Fibroblast of skin of back (primary cell): ENCODE data around the gene MYO10.

Source experiments
- DNase-seq: peaks from one replicate; pipeline ENCODE4 v3.0.0-alpha.2; 2013

The MYO10 gene

DNA sequence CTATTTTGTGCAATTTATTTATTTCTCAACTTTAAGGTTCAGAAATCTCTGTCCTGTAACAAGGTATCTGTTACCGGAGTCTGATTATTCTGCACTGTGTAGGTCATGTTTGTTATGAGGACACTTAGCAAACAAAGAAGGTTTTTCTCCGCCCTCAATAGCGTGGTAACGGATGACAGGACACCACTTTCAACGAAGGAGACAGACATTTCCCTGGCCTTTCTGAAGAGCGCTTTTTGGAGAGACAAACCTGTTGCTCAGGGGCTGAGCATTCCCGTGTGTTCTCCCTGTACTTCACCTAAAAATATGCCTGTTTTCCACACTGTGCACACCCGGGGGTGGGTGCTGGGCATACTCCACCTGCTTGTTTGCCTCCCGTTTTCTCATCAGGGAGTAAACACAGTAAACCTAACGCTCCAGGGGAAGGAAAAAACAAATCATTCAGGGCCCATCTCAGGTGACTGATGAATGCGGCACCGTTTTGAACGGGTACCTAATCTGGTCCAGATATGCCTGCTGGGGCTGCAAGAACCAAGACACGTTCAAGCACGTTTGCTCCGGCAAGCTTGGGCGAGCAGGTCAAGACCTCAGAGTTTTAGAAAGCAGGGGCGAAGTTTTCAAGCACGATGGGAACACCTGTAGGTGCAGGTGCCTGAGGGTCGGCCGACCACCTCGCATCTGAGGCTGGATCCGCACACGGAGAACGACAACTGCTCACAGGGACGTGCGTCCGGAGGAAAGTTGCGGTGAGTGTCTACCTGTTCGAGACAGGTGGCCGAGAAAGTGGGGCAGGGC lies 320.1 kb downstream of the MYO10 start:
- no peak for DNase-seq

DNA sequence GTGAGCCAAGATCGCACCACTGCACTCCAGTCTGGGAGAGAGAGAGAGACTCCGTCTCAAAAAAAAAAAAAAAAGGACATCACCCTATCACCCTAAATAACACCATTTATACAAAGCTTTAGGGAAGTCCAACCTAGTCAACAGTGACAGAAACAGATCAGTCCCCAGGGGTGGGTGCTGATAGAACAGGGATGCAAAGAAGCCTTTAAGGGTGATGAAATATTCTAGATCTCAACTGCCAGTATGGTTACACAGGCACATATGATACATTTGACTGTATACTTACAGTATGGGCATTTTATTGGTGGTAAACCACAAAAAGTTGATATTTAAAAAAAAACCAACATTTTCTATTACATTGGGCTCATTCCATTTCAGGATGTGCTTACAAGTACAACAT lies 324.1 kb downstream of the MYO10 start:
- no peak for DNase-seq
